GM18861 (cell line): ENCODE data around the gene HEMK1.

Experiments used
- ATAC-seq: cut with Tn5 transposase; IDR thresholded peaks from one replicate; pipeline ENCODE4 v1.9.1; 2021; ENCODE audit not compliant: unreplicated experiment

Gene HEMK1

GRCh38 chr3:50568947-50569749 is at the start of gene HEMK1:
TSS of gene HEMK1 (plus strand) at chr3:50569522. CDS start at chr3:50571105, 1,583 bp downstream.
- ATAC-seq = peak; percentile 50

GRCh38 chr3:50520849-50521248 is 48.5 kb upstream of the HEMK1 start:
- no peak for ATAC-seq

GRCh38 chr3:50521572-50521971 is 47.8 kb upstream of the HEMK1 start:
- ATAC-seq = no peak

- no peak for ATAC-seq
These were observed 46.0 kb upstream of the HEMK1 start for GRCh38 chr3:50523279-50523811.

GRCh38 chr3:50524746-50525145 is 44.6 kb upstream of the HEMK1 start:
- no peak for ATAC-seq

GRCh38 chr3:50525191-50525910 is 44.0 kb upstream of the HEMK1 start:
- no peak for ATAC-seq

- no peak for ATAC-seq
These were observed 43.3 kb upstream of the HEMK1 start for GRCh38 chr3:50525987-50526386.

- ATAC-seq = no peak
These were observed 39.0 kb upstream of the HEMK1 start for GRCh38 chr3:50530001-50530970.

GRCh38 chr3:50531201-50531600 is 38.1 kb upstream of the HEMK1 start:
- no peak for ATAC-seq

GRCh38 chr3:50532062-50532705 is 37.1 kb upstream of the HEMK1 start:
- no peak for ATAC-seq

GRCh38 chr3:50533316-50533715 is 36.0 kb upstream of the HEMK1 start:
- no peak for ATAC-seq

GRCh38 chr3:50533807-50534461 is 35.4 kb upstream of the HEMK1 start:
- no peak for ATAC-seq

- no peak for ATAC-seq
These were observed 34.5 kb upstream of the HEMK1 start for GRCh38 chr3:50534681-50535330.

- no peak for ATAC-seq
These were observed 32.7 kb upstream of the HEMK1 start for GRCh38 chr3:50536471-50537180.

GRCh38 chr3:50537421-50538129 is 31.7 kb upstream of the HEMK1 start:
- ATAC-seq = no peak

GRCh38 chr3:50539356-50540286 is 29.7 kb upstream of the HEMK1 start:
- ATAC-seq = no peak
